Tibial nerve (tissue), 3 donors: ENCODE data around the gene KIAA1210.

Experiments used
- POLR2A ChIP-seq, 2 donors: fragments of 450-650 bp; IDR thresholded peaks; one replicate each; pipeline ENCODE4 v1.6.1; 2017; ENCODE audit warnings: antibody characterized with exemption in 2 of 2, mild to moderate bottlenecking in 2 of 2, moderate library complexity in 2 of 2
- TF ChIP-seq, protein P1 (sequence below), 5 experiments: fragments of 200-600 bp in 3 of 5; fragments of 450-650 bp in 2 of 5; sonication (generic) in 3 of 5; IDR thresholded peaks; one replicate each; pipeline ENCODE4 v1.5.1; 2016 to 2019; ENCODE audit warnings: antibody characterized with exemption in 5 of 5, mild to moderate bottlenecking in 3 of 5, moderate library complexity in 2 of 5

DNA sequence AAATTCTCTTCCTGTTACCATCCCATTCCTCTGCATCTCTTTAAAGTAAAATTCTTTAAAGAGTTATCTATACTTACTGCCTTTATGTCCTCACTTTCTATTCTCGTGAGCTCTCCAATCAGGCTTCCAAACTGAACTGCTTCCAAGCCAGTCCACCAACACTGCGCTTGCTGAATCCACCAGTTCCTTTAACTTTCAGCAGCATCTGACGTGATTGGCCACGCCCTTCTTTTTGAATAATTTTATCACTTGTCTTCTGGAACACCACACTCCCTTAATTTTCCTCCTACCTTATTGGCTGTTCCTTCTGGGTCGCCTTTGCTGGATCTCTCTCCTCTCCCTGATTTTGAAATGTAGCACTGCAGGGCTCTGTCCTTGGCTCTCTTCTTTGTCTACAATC, at the start of gene KIAA1210:
- TF ChIP-seq, protein P1, sequence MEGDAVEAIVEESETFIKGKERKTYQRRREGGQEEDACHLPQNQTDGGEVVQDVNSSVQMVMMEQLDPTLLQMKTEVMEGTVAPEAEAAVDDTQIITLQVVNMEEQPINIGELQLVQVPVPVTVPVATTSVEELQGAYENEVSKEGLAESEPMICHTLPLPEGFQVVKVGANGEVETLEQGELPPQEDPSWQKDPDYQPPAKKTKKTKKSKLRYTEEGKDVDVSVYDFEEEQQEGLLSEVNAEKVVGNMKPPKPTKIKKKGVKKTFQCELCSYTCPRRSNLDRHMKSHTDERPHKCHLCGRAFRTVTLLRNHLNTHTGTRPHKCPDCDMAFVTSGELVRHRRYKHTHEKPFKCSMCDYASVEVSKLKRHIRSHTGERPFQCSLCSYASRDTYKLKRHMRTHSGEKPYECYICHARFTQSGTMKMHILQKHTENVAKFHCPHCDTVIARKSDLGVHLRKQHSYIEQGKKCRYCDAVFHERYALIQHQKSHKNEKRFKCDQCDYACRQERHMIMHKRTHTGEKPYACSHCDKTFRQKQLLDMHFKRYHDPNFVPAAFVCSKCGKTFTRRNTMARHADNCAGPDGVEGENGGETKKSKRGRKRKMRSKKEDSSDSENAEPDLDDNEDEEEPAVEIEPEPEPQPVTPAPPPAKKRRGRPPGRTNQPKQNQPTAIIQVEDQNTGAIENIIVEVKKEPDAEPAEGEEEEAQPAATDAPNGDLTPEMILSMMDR (IDR thresholded peaks at IDR 0.05): no peak
- no peak for TF ChIP-seq POLR2A (IDR thresholded peaks at IDR 0.05)
